WERI-Rb-1 (cell line): ENCODE data around the gene CACNA2D4.

ENCODE experiments used
- DNase-seq: peaks from one replicate; pipeline ENCODE4 v3.0.0-alpha.2; 2020
- H3K27ac ChIP-seq: fragments of 250-450 bp; sonication (Bioruptor Pico); 2 replicates; pipeline ENCODE4 v1.5.1; 2020; ENCODE audit warnings: mild to moderate bottlenecking, moderate library complexity
- H3K27me3 ChIP-seq: fragments of 250-450 bp; sonication (Bioruptor Pico); 2 replicates; pipeline ENCODE4 v1.5.1; 2021; ENCODE audit warnings: mild to moderate bottlenecking, low read depth, moderate library complexity; ENCODE audit not compliant: insufficient read depth, severe bottlenecking
- H3K36me3 ChIP-seq: fragments of 250-450 bp; sonication (Bioruptor Pico); 2 replicates; pipeline ENCODE4 v1.5.1; 2020; ENCODE audit warnings: mild to moderate bottlenecking, moderate library complexity
- H3K4me3 ChIP-seq: 2 replicates; pipeline ENCODE4 v1.5.1; 2011; ENCODE audit warnings: low read depth, mild to moderate bottlenecking, control low read depth, low read length
- H3K9me3 ChIP-seq: fragments of 250-450 bp; sonication (Bioruptor Pico); 2 replicates; pipeline ENCODE4 v1.5.1; 2021; ENCODE audit warnings: mild to moderate bottlenecking, moderate library complexity; ENCODE audit not compliant: severe bottlenecking
- TF ChIP-seq, protein P1 (sequence below): IDR thresholded peaks from 2 replicates; pipeline ENCODE4 v1.5.1; 2011; ENCODE audit warnings: low read depth, mild to moderate bottlenecking, control low read depth, inconsistent platforms, low read length

Gene CACNA2D4

DNA sequence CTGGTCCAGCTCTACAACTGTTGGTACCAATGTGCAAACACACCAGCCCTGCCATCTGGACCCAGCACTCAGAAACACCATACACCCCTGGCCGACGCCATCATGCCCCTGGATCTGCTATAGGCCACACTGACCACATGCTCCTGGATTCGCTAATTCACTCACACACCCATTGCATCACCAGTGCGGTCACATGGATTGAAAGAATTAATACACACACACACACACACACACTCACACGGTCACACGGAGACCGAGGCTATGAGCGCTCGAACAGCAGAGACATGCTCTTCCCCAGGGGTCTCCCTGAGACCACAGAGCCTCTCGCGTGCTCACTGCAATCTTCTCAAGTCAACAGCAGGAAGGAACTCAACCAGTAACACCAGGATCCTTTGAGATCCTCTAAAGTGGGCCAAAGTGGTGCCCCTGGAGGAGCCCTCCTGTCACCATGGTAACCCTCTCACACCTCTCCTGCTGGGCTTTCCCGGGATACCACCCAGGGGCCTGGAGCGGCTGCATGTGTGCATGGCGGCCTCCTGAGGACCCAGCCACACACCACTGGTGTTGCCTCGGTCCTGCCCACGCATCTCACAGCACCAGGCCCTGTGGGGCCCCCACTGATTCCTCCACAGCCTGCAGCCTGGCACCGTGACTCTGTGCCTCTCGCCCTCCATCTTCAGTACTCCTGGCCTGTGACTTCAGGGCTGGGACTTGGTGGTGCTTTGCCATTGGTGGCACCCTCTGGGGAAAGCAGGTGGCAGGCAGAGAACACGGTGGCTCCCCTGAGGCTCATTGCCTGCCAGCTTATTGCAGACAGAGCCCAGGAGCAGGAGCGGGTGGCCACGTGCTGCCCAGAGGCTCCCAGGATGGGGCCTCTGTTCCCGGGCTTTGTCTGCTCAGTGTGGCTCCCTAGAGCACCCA, 83.0 kb downstream of the CACNA2D4 start:
- Histone ChIP-seq H3K4me3 (no peak overlapping the region), H3K27me3 (no peaks in the 10 kb centered on the region), H3K9me3 (no peaks in the 10 kb centered on the region), H3K36me3 (no peaks in the 10 kb centered on the region), H3K27ac (no peak overlapping the region)
- no peak for DNase-seq
- TF ChIP-seq, protein P1, sequence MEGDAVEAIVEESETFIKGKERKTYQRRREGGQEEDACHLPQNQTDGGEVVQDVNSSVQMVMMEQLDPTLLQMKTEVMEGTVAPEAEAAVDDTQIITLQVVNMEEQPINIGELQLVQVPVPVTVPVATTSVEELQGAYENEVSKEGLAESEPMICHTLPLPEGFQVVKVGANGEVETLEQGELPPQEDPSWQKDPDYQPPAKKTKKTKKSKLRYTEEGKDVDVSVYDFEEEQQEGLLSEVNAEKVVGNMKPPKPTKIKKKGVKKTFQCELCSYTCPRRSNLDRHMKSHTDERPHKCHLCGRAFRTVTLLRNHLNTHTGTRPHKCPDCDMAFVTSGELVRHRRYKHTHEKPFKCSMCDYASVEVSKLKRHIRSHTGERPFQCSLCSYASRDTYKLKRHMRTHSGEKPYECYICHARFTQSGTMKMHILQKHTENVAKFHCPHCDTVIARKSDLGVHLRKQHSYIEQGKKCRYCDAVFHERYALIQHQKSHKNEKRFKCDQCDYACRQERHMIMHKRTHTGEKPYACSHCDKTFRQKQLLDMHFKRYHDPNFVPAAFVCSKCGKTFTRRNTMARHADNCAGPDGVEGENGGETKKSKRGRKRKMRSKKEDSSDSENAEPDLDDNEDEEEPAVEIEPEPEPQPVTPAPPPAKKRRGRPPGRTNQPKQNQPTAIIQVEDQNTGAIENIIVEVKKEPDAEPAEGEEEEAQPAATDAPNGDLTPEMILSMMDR: no peak

GRCh38 chr12:1834186-1834925, 84.1 kb downstream of the CACNA2D4 start:
- no peak for DNase-seq
- Histone ChIP-seq H3K36me3 (no peaks in the 10 kb centered on the region), H3K9me3 (no peaks in the 10 kb centered on the region), H3K4me3 (no peak overlapping the region), H3K27me3 (no peaks in the 10 kb centered on the region), H3K27ac (no peak overlapping the region)
- TF ChIP-seq, protein P1: no peak

DNA sequence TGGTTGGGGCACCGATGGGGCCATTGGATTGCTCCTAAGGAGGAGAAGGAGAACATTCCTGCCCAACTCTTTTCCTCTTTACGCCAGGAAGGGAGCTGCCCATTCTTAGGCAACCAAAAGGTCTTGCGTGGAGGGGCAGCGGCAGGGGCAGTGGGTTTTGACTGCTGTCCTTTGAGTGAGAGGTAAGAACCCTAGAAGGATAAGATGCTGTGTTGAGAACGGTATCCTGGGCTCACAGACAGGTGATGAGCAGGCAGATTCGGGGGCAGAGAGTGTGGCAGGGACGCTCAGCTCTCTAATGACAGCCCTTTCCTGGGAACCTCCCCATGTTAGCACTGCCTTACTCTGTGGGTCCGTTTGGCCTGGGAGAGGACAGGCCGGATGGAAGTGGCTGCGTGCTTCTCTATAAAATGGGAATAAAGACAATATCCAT, 84.8 kb downstream of the CACNA2D4 start:
- TF ChIP-seq, protein P1: no peak
- Histone ChIP-seq H3K27ac (no peak overlapping the region), H3K4me3 (no peak overlapping the region), H3K27me3 (no peaks in the 10 kb centered on the region), H3K9me3 (no peaks in the 10 kb centered on the region), H3K36me3 (no peaks in the 10 kb centered on the region)
- no peak for DNase-seq

DNA sequence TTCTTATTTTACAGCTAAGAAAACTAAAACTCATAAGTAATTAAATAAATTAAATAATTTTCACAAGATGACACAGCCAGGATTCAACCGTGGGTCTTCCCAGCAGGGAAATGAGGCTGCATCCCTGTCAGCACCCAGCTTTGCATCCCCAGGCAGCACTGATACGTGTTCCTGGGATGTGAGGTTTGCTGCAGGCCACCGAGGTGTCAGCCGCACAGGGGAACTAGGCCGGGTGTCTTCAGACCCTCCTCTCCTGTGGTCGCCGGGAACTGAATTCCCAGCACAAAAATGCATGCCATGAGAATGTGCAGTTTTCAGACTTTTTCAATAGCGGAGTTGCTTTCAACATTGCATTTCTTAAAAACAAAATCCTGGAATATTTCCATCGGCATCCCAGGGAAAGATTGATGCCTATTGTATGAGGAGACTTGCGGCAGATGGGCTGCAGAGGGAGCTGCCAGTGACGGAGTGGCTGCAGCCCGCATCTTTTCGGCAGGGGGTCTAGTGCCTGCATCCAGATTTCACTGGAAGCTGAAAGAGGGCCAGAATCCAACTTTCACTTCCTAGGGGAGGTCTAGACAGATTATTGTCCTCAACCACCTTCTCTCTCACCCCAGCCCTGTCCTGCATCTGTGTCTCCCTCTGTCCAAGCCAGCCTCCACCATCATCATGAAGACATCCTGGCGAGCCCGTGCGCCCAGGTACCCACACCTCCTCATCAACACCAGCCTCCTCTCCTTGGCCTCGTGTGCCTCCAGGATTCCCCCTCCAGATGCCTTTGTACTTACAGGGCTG, 85.5 kb downstream of the CACNA2D4 start:
- TF ChIP-seq, protein P1: no peak
- H3K27me3 ChIP-seq: no peaks in the 10 kb centered on the region
- H3K27ac ChIP-seq: no peak overlapping the region
- H3K9me3 ChIP-seq: no peaks in the 10 kb centered on the region
- no peak for DNase-seq
- H3K4me3 ChIP-seq: no peak overlapping the region
- no peaks in the 10 kb centered on the region for H3K36me3 ChIP-seq

- Histone ChIP-seq H3K36me3 (no peaks in the 10 kb centered on the region), H3K4me3 (no peak overlapping the region), H3K27me3 (no peaks in the 10 kb centered on the region), H3K27ac (no peak overlapping the region), H3K9me3 (no peaks in the 10 kb centered on the region)
- DNase-seq: no peak
- TF ChIP-seq, protein P1: no peak
These were observed 87.2 kb downstream of the CACNA2D4 start for GRCh38 chr12:1830981-1831963.
